Calu3 (cell line): Measurements from ENCODE around the gene UBIAD1. TPM values are rescaled to one million over a fixed set of nuclear protein-coding genes. Genes with fewer than 3 reads are reported as not detected.

ENCODE experiments used
- BruUV-seq: library from RNA; stranded (reverse); fragments of 400-500 nt; replicated peaks from 2 replicates; lab custom pipeline; 2021; lab: Mats Ljungman, UMichigan
- CTCF ChIA-PET: fragments of 300-600 bp; sonication (Branson Sonifier 250); formaldehyde crosslinking; loops from one replicate; lab custom pipeline; 2022; ENCODE audit warnings: antibody characterized with exemption; lab: Charles Lee
- DNase-seq: peaks from one replicate; pipeline ENCODE4 v3.0.0; 2022
- H3K27ac Mint-ChIP-seq: one replicate; pipeline ENCODE4 v1.8.0; 2022; ENCODE audit warnings: mixed read lengths; ENCODE audit not compliant: unreplicated experiment
- H3K27me3 Mint-ChIP-seq: one replicate; pipeline ENCODE4 v1.8.0; 2022; ENCODE audit warnings: mixed read lengths; ENCODE audit not compliant: unreplicated experiment
- H3K36me3 Mint-ChIP-seq: one replicate; pipeline ENCODE4 v1.8.0; 2022; ENCODE audit warnings: mild to moderate bottlenecking, moderate library complexity, mixed read lengths; ENCODE audit not compliant: insufficient read depth, unreplicated experiment
- H3K4me1 Mint-ChIP-seq: one replicate; pipeline ENCODE4 v1.8.0; 2022; ENCODE audit warnings: mild to moderate bottlenecking, low read depth, mixed read lengths; ENCODE audit not compliant: unreplicated experiment
- H3K4me3 Mint-ChIP-seq: one replicate; pipeline ENCODE4 v1.8.0; 2022; ENCODE audit warnings: mild to moderate bottlenecking, low read depth, moderate library complexity, mixed read lengths; ENCODE audit not compliant: unreplicated experiment
- H3K9me3 Mint-ChIP-seq: one replicate; pipeline ENCODE4 v1.8.0; 2022; ENCODE audit warnings: low read depth, mixed read lengths; ENCODE audit not compliant: unreplicated experiment
- CTCF ChIP-seq: fragments of 200-600 bp; IDR thresholded peaks from one replicate; pipeline ENCODE4 v1.8.0; 2022; ENCODE audit warnings: antibody characterized with exemption; ENCODE audit not compliant: unreplicated experiment
- intact Hi-C: fragments of 100-400 bp; cut with micrococcal nuclease; formaldehyde crosslinking; loops from one replicate; pipeline ENCODE4 v1.10.0; 2022; ENCODE audit not compliant: unreplicated experiment
- total RNA-seq: library from RNA; stranded (reverse); gene quantifications from 2 replicates; pipeline ENCODE4 v1.2.3, GENCODE V29; 2022

Gene UBIAD1
- total RNA-seq, 1 experiment from 2014 or later: 14.1 TPM

DNA sequence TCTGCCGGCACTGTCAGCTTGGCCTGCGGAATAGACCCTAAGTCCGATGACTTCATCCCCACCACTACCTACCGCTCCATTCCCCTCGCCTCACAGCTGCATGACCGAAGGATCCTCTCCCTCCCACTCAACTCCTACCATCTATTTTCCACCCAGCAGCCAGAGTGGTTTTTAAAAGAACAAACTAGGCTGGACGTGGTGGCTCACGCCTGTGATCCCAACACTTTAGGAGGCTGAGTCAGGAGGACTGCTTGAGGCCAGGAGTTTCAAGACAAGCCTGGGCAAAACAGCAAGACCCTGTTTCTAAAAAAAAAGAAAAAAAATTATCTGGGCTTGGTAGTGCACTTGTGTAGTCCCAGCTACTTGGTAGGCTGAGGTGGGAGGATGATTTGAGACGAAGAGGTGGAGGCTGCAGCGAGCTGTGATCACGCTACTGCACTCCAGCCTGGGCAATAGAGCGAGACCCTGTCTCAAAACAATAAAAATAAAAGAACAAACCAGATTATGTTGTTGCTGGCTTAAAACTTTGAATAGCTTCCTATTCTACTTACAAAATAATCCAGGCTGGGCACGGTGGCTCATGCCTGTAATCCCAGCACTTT is 59.0 kb downstream of the UBIAD1 start:
- intact Hi-C loops: no loop called here
- Mint-ChIP-seq H3K36me3 (no peaks in the 10 kb centered on the region), H3K27ac (no peak overlapping the region), H3K4me3 (no peak overlapping the region), H3K9me3 (no peaks in the 10 kb centered on the region), H3K27me3 (peaks cover 74% of the 10 kb centered on the region), H3K4me1 (no peaks in the 10 kb centered on the region)
- no peak for TF ChIP-seq CTCF
- BruUV-seq: no TSS peak
- DNase-seq: no peak
- CTCF ChIA-PET: interaction anchor here (0.6 kb wide), 1 partner anchor 539 kb away, joined by 4 read pairs; no protein-coding TSS in a partner anchor

- Mint-ChIP-seq H3K36me3 (no peaks in the 10 kb centered on the region), H3K27ac (no peak overlapping the region), H3K9me3 (no peaks in the 10 kb centered on the region), H3K4me1 (no peaks in the 10 kb centered on the region), H3K4me3 (no peak overlapping the region), H3K27me3 (peaks cover 68% of the 10 kb centered on the region)
- intact Hi-C loops: no loop called here
- BruUV-seq: no TSS peak
- CTCF ChIA-PET: interaction anchor here (0.5 kb wide), 1 partner anchor 349 kb away, joined by 4 read pairs; no protein-coding TSS in a partner anchor
- no peak for TF ChIP-seq CTCF
- DNase-seq: no peak
Observed at GRCh38 chr1:11333631-11334030, 60.6 kb downstream of the UBIAD1 start.

GRCh38 chr1:11334261-11334804 is 61.3 kb downstream of the UBIAD1 start:
- H3K27me3 Mint-ChIP-seq: peaks cover 68% of the 10 kb centered on the region
- intact Hi-C loops: no loop called here
- no peaks in the 10 kb centered on the region for H3K36me3 Mint-ChIP-seq
- CTCF ChIA-PET: interaction anchor here (0.5 kb wide), 1 partner anchor 349 kb away, joined by 4 read pairs; no protein-coding TSS in a partner anchor
- no peak overlapping the region for H3K27ac Mint-ChIP-seq
- BruUV-seq: no TSS peak
- no peak overlapping the region for H3K4me3 Mint-ChIP-seq
- no peak for DNase-seq
- no peaks in the 10 kb centered on the region for H3K9me3 Mint-ChIP-seq
- H3K4me1 Mint-ChIP-seq: no peaks in the 10 kb centered on the region
- no peak for TF ChIP-seq CTCF

GRCh38 chr1:11334821-11335220 is 61.8 kb downstream of the UBIAD1 start:
- DNase-seq: no peak
- Mint-ChIP-seq H3K4me1 (no peaks in the 10 kb centered on the region), H3K4me3 (no peak overlapping the region), H3K9me3 (no peaks in the 10 kb centered on the region), H3K27me3 (peaks cover 69% of the 10 kb centered on the region), H3K27ac (no peak overlapping the region), H3K36me3 (no peaks in the 10 kb centered on the region)
- CTCF ChIA-PET: no interaction called here
- TF ChIP-seq CTCF: no peak
- BruUV-seq: no TSS peak
- intact Hi-C loops: no loop called here
